GM18499 (cell line): ENCODE results near the gene LYAR.

ENCODE experiments used
- ATAC-seq: cut with Tn5 transposase; IDR thresholded peaks from one replicate; pipeline ENCODE4 v1.9.1; 2021; ENCODE audit warnings: moderate number of reproducible peaks; ENCODE audit not compliant: insufficient read depth, unreplicated experiment

The LYAR gene

GRCh38 chr4:4225915-4226605 is 63.9 kb downstream of the LYAR start:
- ATAC-seq = no peak
